Astrocyte (in vitro differentiated cells and primary cell): ENCODE measurements around the gene C1orf87. TPM values are rescaled to one million over a fixed set of nuclear protein-coding genes. Genes with fewer than 3 reads are reported as not detected.

Experiments
- DNase-seq: peaks from one replicate; pipeline ENCODE4 v3.0.0-alpha.2; 2010; ENCODE audit warnings: low read depth
- FAIRE-seq: peaks from 2 replicates; lab custom pipeline; 2011; peaks lifted over from hg19 to GRCh38; lab: Jason Lieb, UNC
- H2AFZ ChIP-seq: 2 replicates; pipeline ENCODE4 v1.6.0; 2012; ENCODE audit warnings: low read depth, low read length, inconsistent platforms
- H3K27ac ChIP-seq: 2 replicates; pipeline ENCODE4 v1.5.1; 2011; ENCODE audit warnings: low read depth, low read length, inconsistent platforms
- H3K27me3 ChIP-seq: 2 replicates; pipeline ENCODE4 v1.6.0; 2011; ENCODE audit warnings: low read length, inconsistent platforms; ENCODE audit not compliant: insufficient read depth
- H3K36me3 ChIP-seq: 2 replicates; pipeline ENCODE4 v1.5.1; 2011; ENCODE audit warnings: low read length, inconsistent platforms; ENCODE audit not compliant: insufficient read depth
- H3K4me1 ChIP-seq: 2 replicates; pipeline ENCODE4 v1.5.1; 2011; ENCODE audit warnings: low read length, inconsistent platforms; ENCODE audit not compliant: insufficient read depth
- H3K4me2 ChIP-seq: 2 replicates; pipeline ENCODE4 v1.6.0; 2012; ENCODE audit warnings: low read length, inconsistent platforms
- H3K4me3 ChIP-seq: 2 replicates; pipeline ENCODE4 v1.5.1; 2011; ENCODE audit warnings: low read depth, mild to moderate bottlenecking, low read length, inconsistent platforms; ENCODE audit not compliant: insufficient read depth
- H3K79me2 ChIP-seq: 2 replicates; pipeline ENCODE4 v1.6.0; 2012; ENCODE audit warnings: mild to moderate bottlenecking, low read length, inconsistent platforms; ENCODE audit not compliant: insufficient read depth
- H3K9ac ChIP-seq: 2 replicates; pipeline ENCODE4 v1.6.0; 2012; ENCODE audit warnings: mild to moderate bottlenecking, low read length, inconsistent platforms
- H3K9me3 ChIP-seq: 2 replicates; pipeline ENCODE4 v1.5.1; 2012; ENCODE audit warnings: low read depth, mild to moderate bottlenecking, low read length, inconsistent platforms; ENCODE audit not compliant: insufficient read depth
- H4K20me1 ChIP-seq: 2 replicates; pipeline ENCODE4 v1.6.0; 2012; ENCODE audit warnings: low read length, inconsistent platforms; ENCODE audit not compliant: insufficient read depth
- H3K27ac Mint-ChIP-seq: one replicate; pipeline ENCODE4 v1.8.0; 2021; ENCODE audit warnings: mild to moderate bottlenecking, mixed read lengths; ENCODE audit not compliant: unreplicated experiment
- H3K27me3 Mint-ChIP-seq: one replicate; pipeline ENCODE4 v1.8.0; 2021; ENCODE audit warnings: low read depth, mixed read lengths; ENCODE audit not compliant: unreplicated experiment
- H3K36me3 Mint-ChIP-seq: one replicate; pipeline ENCODE4 v1.8.0; 2021; ENCODE audit warnings: low read depth, mixed read lengths; ENCODE audit not compliant: unreplicated experiment
- H3K4me1 Mint-ChIP-seq: one replicate; pipeline ENCODE4 v1.8.0; 2021; ENCODE audit warnings: low read depth, mixed read lengths; ENCODE audit not compliant: unreplicated experiment
- H3K4me3 Mint-ChIP-seq: one replicate; pipeline ENCODE4 v1.8.0; 2021; ENCODE audit warnings: mild to moderate bottlenecking, moderate library complexity, mixed read lengths; ENCODE audit not compliant: unreplicated experiment
- H3K9me3 Mint-ChIP-seq: one replicate; pipeline ENCODE4 v1.8.0; 2021; ENCODE audit warnings: mild to moderate bottlenecking, mixed read lengths; ENCODE audit not compliant: unreplicated experiment
- EZH2 ChIP-seq: IDR thresholded peaks from 2 replicates; pipeline ENCODE4 v1.6.1; 2012; ENCODE audit warnings: mild to moderate bottlenecking, low read length, inconsistent platforms; ENCODE audit not compliant: insufficient read depth
- total RNA-seq: library from RNA; stranded (reverse); gene quantifications from 2 replicates; pipeline ENCODE4 v1.2.1, GENCODE V29; 2021
- TF ChIP-seq, protein P1 (sequence below): IDR thresholded peaks from 2 replicates; pipeline ENCODE4 v1.5.1; 2011; ENCODE audit warnings: low read depth, mild to moderate bottlenecking, inconsistent platforms, low read length, moderate library complexity; ENCODE audit not compliant: insufficient read depth

C1orf87 gene
- total RNA-seq, 1 donor from 2014 or later, result not detected

DNA sequence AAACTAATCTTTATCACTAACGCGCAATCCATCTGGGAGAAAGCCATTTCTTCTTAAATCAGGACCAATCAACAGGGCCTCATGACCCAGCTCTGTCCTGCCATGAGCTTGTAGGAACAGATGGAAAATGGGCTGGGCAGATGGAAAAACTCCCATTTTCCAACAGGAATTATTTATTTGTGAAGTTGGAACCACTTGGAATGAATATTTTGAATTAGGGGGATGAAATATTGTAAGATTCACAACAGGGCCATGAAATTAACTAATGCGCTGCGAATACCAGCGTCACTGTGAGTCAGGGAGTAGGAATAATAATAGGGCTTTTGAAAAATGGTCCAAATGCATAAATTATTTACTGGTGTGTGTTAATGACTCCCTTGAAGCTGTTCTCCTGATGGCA is 93.9 kb downstream of the C1orf87 start:
- H3K27me3 ChIP-seq, result no peaks in the 10 kb centered on the region
- no peaks in the 10 kb centered on the region for H3K79me2 ChIP-seq
- FAIRE-seq (no peak), DNase-seq (no peak)
- no peak overlapping the region for H3K4me3 ChIP-seq
- TF ChIP-seq EZH2, result no peak
- TF ChIP-seq, protein P1, sequence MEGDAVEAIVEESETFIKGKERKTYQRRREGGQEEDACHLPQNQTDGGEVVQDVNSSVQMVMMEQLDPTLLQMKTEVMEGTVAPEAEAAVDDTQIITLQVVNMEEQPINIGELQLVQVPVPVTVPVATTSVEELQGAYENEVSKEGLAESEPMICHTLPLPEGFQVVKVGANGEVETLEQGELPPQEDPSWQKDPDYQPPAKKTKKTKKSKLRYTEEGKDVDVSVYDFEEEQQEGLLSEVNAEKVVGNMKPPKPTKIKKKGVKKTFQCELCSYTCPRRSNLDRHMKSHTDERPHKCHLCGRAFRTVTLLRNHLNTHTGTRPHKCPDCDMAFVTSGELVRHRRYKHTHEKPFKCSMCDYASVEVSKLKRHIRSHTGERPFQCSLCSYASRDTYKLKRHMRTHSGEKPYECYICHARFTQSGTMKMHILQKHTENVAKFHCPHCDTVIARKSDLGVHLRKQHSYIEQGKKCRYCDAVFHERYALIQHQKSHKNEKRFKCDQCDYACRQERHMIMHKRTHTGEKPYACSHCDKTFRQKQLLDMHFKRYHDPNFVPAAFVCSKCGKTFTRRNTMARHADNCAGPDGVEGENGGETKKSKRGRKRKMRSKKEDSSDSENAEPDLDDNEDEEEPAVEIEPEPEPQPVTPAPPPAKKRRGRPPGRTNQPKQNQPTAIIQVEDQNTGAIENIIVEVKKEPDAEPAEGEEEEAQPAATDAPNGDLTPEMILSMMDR, result no peak
- peaks cover 27% of the 10 kb centered on the region for H3K27me3 Mint-ChIP-seq
- H3K4me1 Mint-ChIP-seq, result no peaks in the 10 kb centered on the region
- H3K9me3 Mint-ChIP-seq, result no peaks in the 10 kb centered on the region
- H3K9ac ChIP-seq, result no peak overlapping the region
- H3K4me3 Mint-ChIP-seq, result no peak overlapping the region
- no peaks in the 10 kb centered on the region for H3K9me3 ChIP-seq
- no peak overlapping the region for H3K27ac Mint-ChIP-seq
- no peaks in the 10 kb centered on the region for H3K36me3 ChIP-seq
- H2AFZ ChIP-seq, result no peak overlapping the region
- no peak overlapping the region for H3K4me2 ChIP-seq
- no peak overlapping the region for H3K27ac ChIP-seq
- no peaks in the 10 kb centered on the region for H3K36me3 Mint-ChIP-seq
- H4K20me1 ChIP-seq, result no peaks in the 10 kb centered on the region
- H3K4me1 ChIP-seq, result no peaks in the 10 kb centered on the region

DNA sequence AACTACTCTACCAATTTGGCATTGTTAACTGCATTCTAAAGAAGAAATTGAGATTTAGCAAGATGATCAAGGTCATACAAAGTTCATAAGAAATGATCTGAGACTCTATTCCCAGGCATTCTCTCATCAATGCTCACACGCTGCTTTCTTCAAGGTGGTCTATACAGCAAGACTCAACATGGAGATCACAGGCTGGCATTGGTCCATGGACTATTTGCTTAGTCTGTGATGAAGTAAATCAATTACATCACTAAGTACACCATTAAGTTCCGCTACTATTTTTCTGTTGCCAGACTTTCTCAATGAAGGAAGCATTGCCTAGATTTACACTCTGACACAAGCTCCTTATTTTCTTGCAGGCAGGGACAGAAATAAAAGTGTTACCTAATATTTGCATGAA is 95.1 kb downstream of the C1orf87 start:
- H3K9me3 ChIP-seq, result no peaks in the 10 kb centered on the region
- H3K79me2 ChIP-seq, result no peaks in the 10 kb centered on the region
- no peak for DNase-seq
- H3K27me3 ChIP-seq, result peaks cover 5% of the 10 kb centered on the region
- H3K4me1 ChIP-seq, result no peaks in the 10 kb centered on the region
- H3K4me3 ChIP-seq, result no peak overlapping the region
- TF ChIP-seq EZH2, result no peak
- TF ChIP-seq, protein P1, result no peak
- H3K27ac Mint-ChIP-seq, result no peak overlapping the region
- H3K4me2 ChIP-seq, result no peak overlapping the region
- no peak overlapping the region for H3K4me3 Mint-ChIP-seq
- H3K36me3 Mint-ChIP-seq, result no peaks in the 10 kb centered on the region
- no peaks in the 10 kb centered on the region for H3K4me1 Mint-ChIP-seq
- H3K36me3 ChIP-seq, result no peaks in the 10 kb centered on the region
- H2AFZ ChIP-seq, result no peak overlapping the region
- no peak for FAIRE-seq
- H3K27me3 Mint-ChIP-seq, result peaks cover 33% of the 10 kb centered on the region
- H4K20me1 ChIP-seq, result no peaks in the 10 kb centered on the region
- H3K9me3 Mint-ChIP-seq, result no peaks in the 10 kb centered on the region
- no peak overlapping the region for H3K9ac ChIP-seq
- no peak overlapping the region for H3K27ac ChIP-seq

DNA sequence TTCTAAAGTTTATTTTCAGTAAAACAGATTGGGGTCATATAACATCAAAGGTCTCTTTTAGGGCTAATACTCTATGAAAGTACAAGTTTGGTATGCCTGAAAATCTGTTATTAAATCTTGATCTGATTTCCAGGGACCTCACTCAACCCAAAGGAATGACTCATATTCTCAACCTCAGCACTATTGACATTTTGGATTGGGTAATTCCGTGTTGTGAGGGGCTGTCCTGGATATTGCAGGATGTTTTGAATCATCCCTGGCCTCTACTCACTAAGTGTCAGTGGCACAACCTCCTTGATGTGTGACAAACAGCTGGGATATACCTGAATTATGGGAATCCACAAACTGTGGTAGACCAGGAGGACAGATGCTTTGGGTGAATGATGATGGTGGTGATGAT is 95.5 kb downstream of the C1orf87 start:
- DNase-seq, result no peak
- no peak overlapping the region for H2AFZ ChIP-seq
- Mint-ChIP-seq H3K27me3 (peaks cover 34% of the 10 kb centered on the region), H3K27ac (no peak overlapping the region), H3K9me3 (no peaks in the 10 kb centered on the region), H3K4me1 (no peaks in the 10 kb centered on the region), H3K4me3 (no peak overlapping the region), H3K36me3 (no peaks in the 10 kb centered on the region)
- peaks cover 5% of the 10 kb centered on the region for H3K27me3 ChIP-seq
- TF ChIP-seq, protein P1, result no peak
- no peak for TF ChIP-seq EZH2
- H3K79me2 ChIP-seq, result no peaks in the 10 kb centered on the region
- H3K9me3 ChIP-seq, result no peaks in the 10 kb centered on the region
- no peak overlapping the region for H3K4me3 ChIP-seq
- H3K27ac ChIP-seq, result no peak overlapping the region
- no peaks in the 10 kb centered on the region for H3K4me1 ChIP-seq
- H3K4me2 ChIP-seq, result no peak overlapping the region
- H3K9ac ChIP-seq, result no peak overlapping the region
- no peaks in the 10 kb centered on the region for H3K36me3 ChIP-seq
- FAIRE-seq, result no peak
- H4K20me1 ChIP-seq, result no peaks in the 10 kb centered on the region
